Neural progenitor cell (in vitro differentiated cells): ENCODE measurements around the gene BCAS1.

Experiments used
- CTCF ChIP-seq: fragments of 200-600 bp; sonication (generic); IDR thresholded peaks from 2 replicates; pipeline ENCODE4 v1.5.1; 2017; ENCODE audit warnings: antibody characterized with exemption, mild to moderate bottlenecking
- EZH2 ChIP-seq: fragments of 200-600 bp; sonication (generic); IDR thresholded peaks from 2 replicates; pipeline ENCODE4 v1.6.1; 2017; ENCODE audit warnings: antibody characterized with exemption, mild to moderate bottlenecking, moderate library complexity
- EZH2phosphoT487 ChIP-seq: fragments of 200-600 bp; sonication (generic); IDR thresholded peaks from 2 replicates; pipeline ENCODE4 v1.6.1; 2017; ENCODE audit warnings: antibody characterized with exemption

GRCh38 chr20:54112221-54112884 lies 42.0 kb upstream of the BCAS1 start:
- TF ChIP-seq CTCF, result no peak
- TF ChIP-seq EZH2phosphoT487, result no peak
- no peak for TF ChIP-seq EZH2
